ENCODE measurements around the gene MEIOB. TPM values are rescaled to one million over a fixed set of nuclear protein-coding genes. Genes with fewer than 3 reads are reported as not detected.

MEIOB gene
- total RNA-seq, 1 experiment from 2014 or later: not detected

DNA sequence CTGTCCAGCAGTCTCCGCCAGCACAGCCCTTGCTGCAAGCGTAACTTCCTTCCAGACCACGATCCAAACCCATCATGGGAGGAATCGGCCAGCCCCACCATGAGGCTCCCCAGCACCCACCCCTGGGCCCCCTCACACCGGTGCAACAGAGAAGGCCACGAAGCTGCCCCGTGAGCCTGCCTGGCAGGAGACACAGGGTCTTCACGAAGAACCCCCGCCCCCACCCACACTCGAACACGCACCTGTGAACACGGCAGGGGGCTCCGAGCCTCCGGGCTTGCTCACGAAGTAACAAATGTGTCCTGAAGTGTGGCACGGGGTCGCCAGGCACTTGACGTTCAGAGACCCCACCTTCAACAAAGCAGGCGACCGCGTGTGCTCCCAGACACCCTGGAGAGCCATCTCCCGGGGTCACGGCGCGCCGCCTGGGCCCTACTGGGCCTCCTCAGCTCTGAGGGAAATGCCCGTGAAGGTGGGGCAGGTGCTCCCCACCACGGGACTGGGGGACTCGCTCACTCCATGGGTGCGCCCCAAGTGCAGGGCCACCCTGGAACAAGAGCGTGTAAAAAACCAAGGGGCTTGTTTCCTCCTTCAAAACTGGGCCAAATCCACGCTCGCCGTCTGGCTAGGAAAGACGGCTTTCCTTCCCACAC, 53.0 kb downstream of the MEIOB start:
- POLR2A ChIA-PET: no interaction called here
- intact Hi-C loops (cut with micrococcal nuclease): no loop called here

DNA sequence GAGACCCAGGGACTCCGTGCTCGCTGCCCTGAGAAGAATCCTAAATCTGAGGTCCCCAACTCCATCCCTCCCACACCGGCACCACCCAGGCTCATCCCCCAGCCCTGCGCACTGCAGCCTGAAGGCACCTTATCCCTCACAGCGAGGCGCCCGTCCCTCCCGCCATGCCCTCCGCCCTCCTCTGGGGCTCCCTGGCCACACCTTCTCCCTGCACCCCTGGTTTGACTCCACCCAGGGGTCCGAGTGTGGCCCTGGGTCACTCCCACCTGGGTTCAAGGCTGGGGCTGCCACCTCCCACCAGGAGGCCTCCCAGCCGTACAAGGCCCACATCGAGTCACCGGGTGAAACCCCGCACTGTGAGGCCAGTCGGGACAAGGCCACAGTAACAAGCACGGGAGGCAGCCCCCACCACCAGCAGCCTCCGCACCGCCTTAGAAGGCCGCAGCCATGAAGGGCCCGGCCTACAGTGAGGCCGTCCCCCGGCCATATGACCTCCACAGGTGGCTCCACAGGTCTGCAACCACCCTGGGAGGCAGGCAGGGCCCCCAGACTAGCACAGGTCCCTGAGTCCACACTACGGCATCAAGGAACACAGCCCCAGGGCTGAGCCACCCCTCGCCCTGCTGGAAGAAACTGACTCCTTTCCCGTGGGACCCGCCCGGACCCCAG, 53.6 kb downstream of the MEIOB start:
- ChIA-PET POLR2A (no interaction called here), CTCF (no interaction called here)
- DNase-seq (ENCODE audit: unreplicated experiment): no peak
- intact Hi-C loops (cut with micrococcal nuclease): no loop called here
- H3K27ac Mint-ChIP-seq (ENCODE audit: low read depth, unreplicated experiment): no peak overlapping the region
- no peaks in the 10 kb centered on the region for H3K4me1 Mint-ChIP-seq (ENCODE audit: insufficient read depth, unreplicated experiment)
- BruUV-seq (replicated peaks): no TSS peak
- TF ChIP-seq CTCF (IDR thresholded peaks at IDR 0.05; ENCODE audit: unreplicated experiment): no peak
- H3K27me3 Mint-ChIP-seq (ENCODE audit: insufficient read depth, unreplicated experiment): no peaks in the 10 kb centered on the region
- peaks cover 52% of the 10 kb centered on the region for H3K36me3 Mint-ChIP-seq (ENCODE audit: insufficient read depth, unreplicated experiment)
- H3K9me3 Mint-ChIP-seq (ENCODE audit: unreplicated experiment): no peaks in the 10 kb centered on the region
- no peak overlapping the region for H3K4me3 Mint-ChIP-seq (ENCODE audit: unreplicated experiment)

More for the DNA sequence above, 53.0 kb downstream of the MEIOB start:
- H3K4me3 Mint-ChIP-seq (ENCODE audit: unreplicated experiment): no peak overlapping the region
- CTCF ChIA-PET: no interaction called here
- no peaks in the 10 kb centered on the region for H3K4me1 Mint-ChIP-seq (ENCODE audit: insufficient read depth, unreplicated experiment)
- H3K27ac Mint-ChIP-seq (ENCODE audit: low read depth, unreplicated experiment): no peak overlapping the region
- peaks cover 52% of the 10 kb centered on the region for H3K36me3 Mint-ChIP-seq (ENCODE audit: insufficient read depth, unreplicated experiment)
- no TSS peak for BruUV-seq (replicated peaks)
- no peak for TF ChIP-seq CTCF (IDR thresholded peaks at IDR 0.05; ENCODE audit: unreplicated experiment)
- H3K9me3 Mint-ChIP-seq (ENCODE audit: unreplicated experiment): no peaks in the 10 kb centered on the region
- DNase-seq (ENCODE audit: unreplicated experiment): no peak
- H3K27me3 Mint-ChIP-seq (ENCODE audit: insufficient read depth, unreplicated experiment): no peaks in the 10 kb centered on the region

DNA sequence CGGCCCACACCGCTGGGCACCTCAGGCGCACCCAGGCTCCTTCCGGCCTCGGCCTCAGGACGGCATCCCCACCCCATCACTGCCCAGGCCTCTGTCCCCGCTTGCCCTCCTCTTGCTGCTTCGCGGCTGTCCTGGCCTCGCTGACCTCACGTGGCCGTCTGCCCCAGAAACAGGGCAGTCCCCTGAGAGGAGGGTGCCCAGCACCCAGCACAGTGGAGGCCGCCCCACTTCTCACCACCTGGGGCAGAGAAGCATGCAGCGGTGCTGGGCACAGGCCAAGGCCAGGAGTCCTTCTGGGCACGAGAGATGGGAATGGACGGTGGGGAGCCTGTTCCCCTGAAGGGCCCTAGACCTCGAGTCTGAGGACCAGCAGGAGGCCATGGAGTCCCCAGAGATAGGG, 54.2 kb downstream of the MEIOB start:
- Mint-ChIP-seq H3K36me3 (ENCODE audit: insufficient read depth, unreplicated experiment) (peaks cover 58% of the 10 kb centered on the region), H3K4me1 (ENCODE audit: insufficient read depth, unreplicated experiment) (no peaks in the 10 kb centered on the region), H3K27me3 (ENCODE audit: insufficient read depth, unreplicated experiment) (no peaks in the 10 kb centered on the region), H3K4me3 (ENCODE audit: unreplicated experiment) (no peak overlapping the region), H3K9me3 (ENCODE audit: unreplicated experiment) (no peaks in the 10 kb centered on the region), H3K27ac (ENCODE audit: low read depth, unreplicated experiment) (no peak overlapping the region)
- no TSS peak for BruUV-seq (replicated peaks)
- no peak for DNase-seq (ENCODE audit: unreplicated experiment)
- ChIA-PET POLR2A (no interaction called here), CTCF (interaction anchor here (0.7 kb wide), 1 partner anchor 189 kb away, joined by 3 read pairs; no protein-coding TSS in a partner anchor)
- intact Hi-C loops (cut with micrococcal nuclease): no loop called here
- TF ChIP-seq CTCF (IDR thresholded peaks at IDR 0.05; ENCODE audit: unreplicated experiment): no peak

GRCh38 chr16:1817276-1817589, 54.7 kb downstream of the MEIOB start:
- TF ChIP-seq CTCF (IDR thresholded peaks at IDR 0.05; ENCODE audit: unreplicated experiment): no peak
- POLR2A ChIA-PET: no interaction called here

More at GRCh38 chr16:1817276-1817589, 54.7 kb downstream of the MEIOB start:
- DNase-seq (ENCODE audit: unreplicated experiment): no peak
- H3K4me1 Mint-ChIP-seq (ENCODE audit: insufficient read depth, unreplicated experiment): no peaks in the 10 kb centered on the region
- H3K27ac Mint-ChIP-seq (ENCODE audit: low read depth, unreplicated experiment): no peak overlapping the region
- no peaks in the 10 kb centered on the region for H3K9me3 Mint-ChIP-seq (ENCODE audit: unreplicated experiment)
- BruUV-seq (replicated peaks): no TSS peak
- no peaks in the 10 kb centered on the region for H3K27me3 Mint-ChIP-seq (ENCODE audit: insufficient read depth, unreplicated experiment)
- H3K4me3 Mint-ChIP-seq (ENCODE audit: unreplicated experiment): no peak overlapping the region
- H3K36me3 Mint-ChIP-seq (ENCODE audit: insufficient read depth, unreplicated experiment): peaks cover 60% of the 10 kb centered on the region
- CTCF ChIA-PET: interaction anchor here (0.7 kb wide), 1 partner anchor 188 kb away, joined by 3 read pairs; no protein-coding TSS in a partner anchor
- intact Hi-C loops (cut with micrococcal nuclease): no loop called here
